Pancreas (tissue), 10 donors: ENCODE results near the gene CLSTN3. TPM values are rescaled to one million over a fixed set of nuclear protein-coding genes. Genes with fewer than 3 reads are reported as not detected.

ENCODE experiments used
- ATAC-seq, 4 donors: fragments of 200-7000 bp; cut with Tn5 transposase; one replicate each; pipeline versions ENCODE4 v1.8.0 to v1.9.1; 2020; ENCODE audit warnings: mild to moderate bottlenecking in 4 of 4, moderate library complexity in 4 of 4
- DNase-seq, 6 donors: peaks; one replicate each; pipeline ENCODE4 v3.0.0-alpha.2; 2020
- FAIRE-seq: peaks from 2 replicates; lab custom pipeline; 2012; peaks lifted over from hg19 to GRCh38; lab: Jason Lieb, UNC
- H3K27ac ChIP-seq, 4 donors: fragments of 200-600 bp; sonication (generic); 1 replicate in 3 of 4; 2 replicates in 1 of 4; pipeline versions ENCODE4 v1.5.0 to v1.8.0; 2020
- H3K27me3 ChIP-seq, 4 donors: fragments of 200-600 bp; one replicate each; pipeline ENCODE4 v1.8.0; 2021
- H3K36me3 ChIP-seq, 3 donors: fragments of 200-600 bp; sonication (generic) in 1 of 3; one replicate each; pipeline versions ENCODE4 v1.5.0 to v1.8.0; 2020 to 2021
- H3K4me1 ChIP-seq, 3 donors: fragments of 200-600 bp; one replicate each; pipeline ENCODE4 v1.8.0; 2021
- H3K4me3 ChIP-seq, 4 donors: fragments of 200-600 bp; sonication (generic) in 2 of 4; one replicate each; pipeline versions ENCODE4 v1.5.0 to v1.8.0; 2020 to 2021
- H3K9me3 ChIP-seq, 4 donors: fragments of 200-600 bp; one replicate each; pipeline ENCODE4 v1.8.0; 2021
- CTCF ChIP-seq, 4 donors: fragments of 200-600 bp; sonication (generic) in 3 of 4; IDR thresholded peaks; one replicate each; pipeline versions ENCODE4 v1.5.0 to v1.8.0; 2021; ENCODE audit warnings: antibody characterized with exemption in 4 of 4
- WGBS, 2 donors: extraction: QIAGEN DNeasy Blood & Tissue Kit; methylation state at CpG; one replicate each; pipeline ENCODE4 v1.1.7; 2013; 5-methylcytosine and 5-hydroxymethylcytosine counted together
- intact Hi-C, 3 donors: fragments of 100-400 bp; cut with DNase I; formaldehyde crosslinking; loops; one replicate each; pipeline versions ENCODE4 v1.11.1 to v1.14.2; 2022
- polyA plus RNA-seq, 2 donors: library from polyadenylated mRNA; stranded (reverse); fragments of 200-250 nt; gene quantifications; one replicate each; pipeline ENCODE4 v1.2.3, GENCODE V29; 2013
- total RNA-seq, 6 donors: library from RNA; stranded (reverse); fragmentation: NEBNext Ultra II Directional in 4 of 6; extraction: Animal tissue kit (Norgen Biotek cat#: 25700) in 4 of 6; gene quantifications; one replicate each; pipeline versions ENCODE4 v1.2.1 to v1.2.4, GENCODE V29; 2021 to 2023
- donor health status: healthy with polysubstance abuse.
- donor health status: DM: no; HTN: no; CAD: no; lungs with moderate emphysema.
- donor health status: DM: no; HTN: no; CAD: no.
- donor health status: control.
- donor health status: control.
- donor health status: Bipolar disorder and iron deficiency.
- donor health status: DM: yes; HTN: yes; CAD: no.
- donor health status: DM: no; HTN: no; CAD: no.
- donor health status: DM: no; HTN: no; CAD: no.
- donor health status: DM: yes; HTN: yes; CAD: no.

Gene CLSTN3
- total RNA-seq (10 to 100 TPM in 5 of 6 donors, 1 to 10 TPM in 1; 7.8 to 26.2 (median 13.1) TPM), polyA plus RNA-seq (10 to 100 TPM; 21.6 to 25.8 TPM)

DNA sequence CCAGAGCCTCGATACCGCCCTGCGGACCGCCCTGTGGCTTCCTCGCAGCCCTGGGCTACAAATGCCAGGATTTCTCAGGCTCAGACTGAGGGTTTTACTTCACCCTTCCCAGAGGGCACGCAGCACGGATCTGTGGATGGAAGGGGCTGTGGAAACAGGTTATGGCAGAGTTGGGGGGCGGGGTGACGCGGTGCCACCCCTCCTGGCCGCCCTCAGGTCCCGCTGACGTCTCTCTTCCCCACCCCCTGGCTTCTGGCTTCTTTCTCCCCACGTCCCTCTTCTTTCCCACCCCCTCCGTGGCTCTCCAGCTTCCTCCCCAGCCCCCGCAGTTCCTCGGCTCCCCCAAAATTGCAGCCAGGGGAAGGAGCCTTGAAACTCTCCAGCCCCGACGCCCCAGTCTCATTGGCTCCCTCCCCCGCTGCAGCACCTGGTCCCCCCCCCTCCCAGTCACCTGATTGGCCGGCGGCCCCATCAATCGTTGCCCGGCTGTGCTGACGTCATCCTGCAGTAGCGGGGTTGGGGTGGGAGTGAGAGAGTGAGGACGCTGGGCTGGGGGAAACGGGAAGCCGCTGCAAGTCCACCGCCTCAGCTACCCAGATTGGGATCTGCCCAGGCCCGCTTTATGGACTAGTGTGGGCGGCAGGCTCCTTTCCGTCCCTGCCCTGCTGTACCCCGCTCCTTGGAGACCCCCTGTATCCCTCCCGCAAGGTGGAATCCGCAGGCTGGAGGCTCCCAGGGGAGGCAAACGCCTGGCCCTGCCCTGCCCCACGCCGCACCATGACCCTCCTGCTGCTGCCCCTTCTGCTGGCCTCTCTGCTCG is at the start of gene CLSTN3:
TSS of gene CLSTN3 (plus strand) at position 500 of the 820 bp plus-strand sequence. CDS start at position 778, 278 bp downstream.
- no peak for TF ChIP-seq CTCF (IDR thresholded peaks at IDR 0.05)
- intact Hi-C loops = no loop called here
- peak; percentile 79 to 94 (median 86) for DNase-seq
- no peaks in the 10 kb centered on the region for H3K9me3 ChIP-seq
- peak; percentile 90 to 94 (median 93) for ATAC-seq
- H3K4me3 ChIP-seq = peak within 1 kb of the TSS; percentile 26 to 74 (median 72)
- no peaks in the 10 kb centered on the region for H3K36me3 ChIP-seq
- H3K27ac ChIP-seq = peak within 1 kb of the TSS in 3 of 4 donors; percentile 15 to 73 (median 62)
- peaks cover 0 to 6% (median 5%) of the 10 kb centered on the region in 3 donors for H3K4me1 ChIP-seq
- H3K27me3 ChIP-seq = no peaks in the 10 kb centered on the region
- no peak for FAIRE-seq
- 1% methylated on average over 31 to 40 of the region's 40 CpGs for WGBS, 2 donors

- Histone ChIP-seq H3K4me3 (no peak overlapping the region), H3K36me3 (no peaks in the 10 kb centered on the region), H3K27ac (no peak overlapping the region), H3K4me1 (no peaks in the 10 kb centered on the region), H3K9me3 (no peaks in the 10 kb centered on the region), H3K27me3 (no peaks in the 10 kb centered on the region)
- TF ChIP-seq CTCF (IDR thresholded peaks at IDR 0.05) = no peak
- ATAC-seq (no peak), FAIRE-seq (no peak), DNase-seq (no peak)
- intact Hi-C loops = no loop called here
- WGBS, 2 donors = 68 to 84% methylated on average over 14 of the region's 14 CpGs
Observed at GRCh38 chr12:7081037-7081436, 49.1 kb upstream of the CLSTN3 start.

- H3K36me3 ChIP-seq = no peaks in the 10 kb centered on the region
- FAIRE-seq (no peak), DNase-seq (no peak), ATAC-seq (no peak)
- H3K4me3 ChIP-seq = no peak overlapping the region
- no peaks in the 10 kb centered on the region for H3K27me3 ChIP-seq
- no peaks in the 10 kb centered on the region for H3K9me3 ChIP-seq
- TF ChIP-seq CTCF (IDR thresholded peaks at IDR 0.05) = no peak
- no peaks in the 10 kb centered on the region for H3K4me1 ChIP-seq
- H3K27ac ChIP-seq = no peak overlapping the region
- intact Hi-C loops = no loop called here
Observed at GRCh38 chr12:7083125-7083524, 47.0 kb upstream of the CLSTN3 start.

DNA sequence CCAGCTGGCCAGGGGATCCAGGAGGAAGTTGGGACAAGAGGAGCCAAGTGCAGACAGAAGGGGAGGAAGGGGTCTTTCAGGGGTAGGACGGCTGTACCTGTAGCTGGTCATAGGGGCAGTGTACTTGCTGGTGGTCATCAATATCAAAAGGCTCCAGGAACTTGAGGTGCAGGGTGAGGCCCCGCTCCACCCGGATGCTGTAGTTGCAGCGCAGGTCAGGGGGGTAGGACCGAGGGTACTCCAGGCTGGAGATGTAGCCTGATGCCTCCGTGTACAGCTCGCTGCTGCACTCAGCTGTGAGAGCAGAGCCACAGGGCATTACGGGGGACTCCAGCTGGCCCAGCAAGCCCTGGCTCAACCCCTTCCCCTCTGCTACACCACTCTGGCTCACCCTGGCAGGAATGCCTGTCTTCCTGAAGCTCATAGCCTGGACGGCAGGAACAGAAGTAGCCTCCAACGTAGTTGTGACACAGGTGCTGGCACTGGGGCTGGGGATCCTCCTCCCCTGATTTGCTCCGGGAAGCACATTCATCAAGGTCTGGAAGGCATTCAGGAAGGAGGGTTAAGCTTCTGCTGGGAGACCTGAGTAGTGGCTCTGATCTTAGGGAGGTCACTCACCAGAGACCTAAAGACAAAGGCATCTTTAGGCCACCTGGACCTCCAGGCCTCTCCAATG is 40.8 kb upstream of the CLSTN3 start:
- intact Hi-C loops = no loop called here
- Histone ChIP-seq H3K27me3 (no peaks in the 10 kb centered on the region), H3K36me3 (no peaks in the 10 kb centered on the region), H3K4me1 (peaks cover 0 to 7% (median 0%) of the 10 kb centered on the region in 3 donors), H3K27ac (no peak overlapping the region), H3K9me3 (no peaks in the 10 kb centered on the region), H3K4me3 (no peak overlapping the region)
- FAIRE-seq = no peak
- 68 to 72% methylated on average over 11 of the region's 11 CpGs for WGBS, 2 donors
- DNase-seq = no peak
- no peak for TF ChIP-seq CTCF (IDR thresholded peaks at IDR 0.05)
- no peak for ATAC-seq
